AG10803 (cell line): ENCODE results near the gene TMEM101.
"Not testable (repeated sequence)": the region's sequence is repeated elsewhere in the genome, so short reads cannot be mapped to it uniquely, and the experiment has no call there.

ENCODE experiments used
- DNase-seq: peaks from one replicate; pipeline ENCODE4 v3.0.0; 2010; ENCODE audit warnings: low read depth
- H3K4me3 ChIP-seq: 2 replicates; pipeline ENCODE4 v1.5.1; 2011; ENCODE audit warnings: mild to moderate bottlenecking, low read length, control low read depth
- TF ChIP-seq, protein P1 (sequence below): conservative IDR thresholded peaks from 2 replicates; pipeline ENCODE4 v1.5.1; 2011; ENCODE audit warnings: mild to moderate bottlenecking, low read length, control low read depth, inconsistent platforms

TMEM101 gene

DNA sequence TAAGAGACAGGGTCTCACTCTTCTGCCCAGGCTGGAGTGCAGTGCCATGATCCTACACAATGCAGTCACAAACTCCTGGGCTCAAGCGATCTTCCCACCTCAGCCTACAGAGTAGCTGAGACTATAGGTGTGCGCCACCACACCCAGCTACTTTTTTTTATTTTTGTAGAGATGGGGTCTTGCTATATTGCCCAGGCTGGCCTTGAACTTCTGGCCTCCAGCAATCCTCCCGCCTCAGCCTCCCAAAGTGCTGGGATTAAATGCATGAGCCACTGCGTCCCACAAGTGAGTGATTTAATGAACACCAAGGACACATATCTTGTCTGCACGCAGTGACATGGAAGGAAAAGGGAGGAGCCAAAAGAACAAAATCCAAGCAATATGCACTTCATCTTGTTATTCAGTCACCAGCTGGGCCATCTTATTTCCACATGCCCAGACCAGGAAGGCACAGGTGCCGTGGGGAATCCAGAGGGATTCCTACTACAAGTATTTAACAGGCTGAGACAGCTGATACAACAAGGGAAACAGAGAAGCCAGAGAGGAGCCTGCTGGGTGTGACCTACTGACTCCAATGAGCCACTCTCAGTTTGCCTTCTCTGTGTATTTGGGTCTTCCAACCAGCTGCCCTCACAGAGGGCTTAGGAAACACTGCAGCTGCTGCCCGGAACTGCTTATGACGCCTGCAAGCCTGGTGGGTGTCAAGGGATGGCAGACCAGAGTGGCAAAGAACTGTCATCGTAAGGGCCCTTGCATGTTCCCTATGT is 34.7 kb upstream of the TMEM101 start:
- DNase-seq = no peak
- no peak overlapping the region for H3K4me3 ChIP-seq
- TF ChIP-seq, protein P1, sequence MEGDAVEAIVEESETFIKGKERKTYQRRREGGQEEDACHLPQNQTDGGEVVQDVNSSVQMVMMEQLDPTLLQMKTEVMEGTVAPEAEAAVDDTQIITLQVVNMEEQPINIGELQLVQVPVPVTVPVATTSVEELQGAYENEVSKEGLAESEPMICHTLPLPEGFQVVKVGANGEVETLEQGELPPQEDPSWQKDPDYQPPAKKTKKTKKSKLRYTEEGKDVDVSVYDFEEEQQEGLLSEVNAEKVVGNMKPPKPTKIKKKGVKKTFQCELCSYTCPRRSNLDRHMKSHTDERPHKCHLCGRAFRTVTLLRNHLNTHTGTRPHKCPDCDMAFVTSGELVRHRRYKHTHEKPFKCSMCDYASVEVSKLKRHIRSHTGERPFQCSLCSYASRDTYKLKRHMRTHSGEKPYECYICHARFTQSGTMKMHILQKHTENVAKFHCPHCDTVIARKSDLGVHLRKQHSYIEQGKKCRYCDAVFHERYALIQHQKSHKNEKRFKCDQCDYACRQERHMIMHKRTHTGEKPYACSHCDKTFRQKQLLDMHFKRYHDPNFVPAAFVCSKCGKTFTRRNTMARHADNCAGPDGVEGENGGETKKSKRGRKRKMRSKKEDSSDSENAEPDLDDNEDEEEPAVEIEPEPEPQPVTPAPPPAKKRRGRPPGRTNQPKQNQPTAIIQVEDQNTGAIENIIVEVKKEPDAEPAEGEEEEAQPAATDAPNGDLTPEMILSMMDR = no peak

DNA sequence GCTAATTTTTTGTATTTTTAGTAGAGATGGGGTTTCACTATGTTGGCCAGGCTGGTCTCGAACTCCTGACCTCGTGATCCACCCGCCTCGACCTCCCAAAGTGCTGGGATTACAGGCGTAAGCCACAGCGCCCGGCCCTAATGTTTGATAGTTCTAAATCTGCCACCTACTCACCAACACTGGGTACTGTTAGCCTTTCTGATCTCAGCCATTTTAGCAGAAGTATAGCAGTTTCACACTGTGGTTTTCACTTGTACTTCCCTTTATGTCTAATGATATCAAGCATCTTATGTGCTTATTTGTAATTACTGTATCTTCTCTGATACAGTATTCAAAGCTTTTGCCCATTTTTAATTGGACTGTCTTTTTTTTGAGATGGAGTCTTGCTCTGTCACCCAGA is 32.1 kb upstream of the TMEM101 start:
- not testable (repeated sequence) for DNase-seq, H3K4me3 ChIP-seq

DNA sequence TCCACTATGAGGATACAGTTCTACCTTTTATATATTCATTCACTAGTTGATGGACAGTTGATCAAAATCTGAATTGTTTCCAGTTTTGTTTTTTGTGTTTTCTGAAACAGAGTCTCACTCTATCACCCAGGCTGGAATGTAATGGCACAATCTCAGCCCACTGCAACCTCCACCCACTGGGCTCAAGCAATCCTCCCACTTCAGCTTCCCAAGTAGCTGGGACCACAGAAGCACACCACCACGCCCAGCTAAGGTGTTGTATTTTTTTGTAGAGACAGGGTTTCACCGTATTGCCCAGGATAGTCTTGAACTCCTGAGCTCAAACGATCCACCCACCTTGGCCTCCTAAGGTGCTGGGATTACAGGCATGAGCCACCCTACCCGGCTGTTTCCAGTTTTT is 30.7 kb upstream of the TMEM101 start:
- H3K4me3 ChIP-seq = no peak overlapping the region
- TF ChIP-seq, protein P1 = no peak
- no peak for DNase-seq

DNA sequence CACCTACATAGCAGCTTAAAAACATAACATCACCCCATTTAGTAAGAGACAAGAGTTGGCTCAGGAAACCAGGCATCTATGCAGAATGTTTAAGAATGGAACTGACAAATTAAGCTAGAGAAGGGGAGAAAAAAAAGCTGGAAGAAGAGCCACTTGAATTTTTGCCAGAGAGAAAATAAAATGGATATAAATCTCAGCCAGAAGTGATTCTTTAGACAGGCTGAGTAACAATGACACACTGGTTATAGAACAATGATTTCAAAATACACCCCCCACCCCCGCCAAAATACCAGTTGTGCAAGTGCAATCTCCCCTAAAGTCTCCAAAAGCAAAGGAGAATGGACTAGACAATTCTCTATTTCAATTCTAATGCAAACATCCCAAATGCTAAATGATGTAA is 29.3 kb upstream of the TMEM101 start:
- H3K4me3 ChIP-seq = no peak overlapping the region
- TF ChIP-seq, protein P1 = no peak
- peak; percentile 70 for DNase-seq

DNA sequence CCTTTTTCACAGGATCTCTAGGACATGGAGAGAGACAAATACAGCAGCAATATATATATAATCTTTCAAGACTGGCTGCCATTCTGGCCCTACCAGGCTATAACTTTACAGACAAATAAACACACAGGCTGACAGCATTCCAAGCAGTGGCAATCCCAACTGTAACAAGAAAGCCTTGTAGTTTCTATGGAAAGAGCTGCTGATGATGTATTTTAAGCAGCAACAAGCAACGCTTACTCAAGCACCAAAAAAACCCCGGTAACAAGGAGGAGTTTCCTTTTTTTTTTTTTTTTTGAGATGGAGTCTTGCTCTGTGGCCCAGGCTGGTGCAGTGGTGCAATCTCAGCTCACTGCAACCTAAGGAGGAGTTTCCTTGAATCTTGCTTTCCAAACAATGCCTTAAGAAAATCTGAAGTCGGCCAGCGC is 28.5 kb upstream of the TMEM101 start:
- TF ChIP-seq, protein P1 = no peak
- no peak overlapping the region for H3K4me3 ChIP-seq
- DNase-seq = peak; percentile 73

GRCh38 chr17:44039829-44040635 is 25.3 kb upstream of the TMEM101 start:
- TF ChIP-seq, protein P1 = no peak
- DNase-seq = peak; percentile 35
- no peak overlapping the region for H3K4me3 ChIP-seq

DNA sequence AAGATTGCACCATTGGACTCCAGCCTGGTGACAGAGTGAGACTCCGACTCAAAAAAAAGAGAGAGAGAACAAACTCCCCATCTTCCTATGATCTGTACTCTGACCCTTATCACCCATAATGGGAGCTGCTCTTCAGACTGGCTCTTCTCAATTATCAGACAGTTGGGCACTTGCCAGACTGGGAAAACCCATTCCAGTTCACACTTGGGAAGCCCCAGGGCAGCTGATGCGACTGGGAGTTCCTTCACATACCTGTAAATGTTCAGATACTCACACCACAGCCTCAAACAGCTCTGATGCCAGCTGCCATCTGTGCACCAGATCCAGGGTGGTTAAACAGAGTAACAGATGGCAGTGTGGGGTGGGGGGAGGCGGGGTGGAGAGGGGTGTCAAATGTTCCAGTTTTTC is 23.8 kb upstream of the TMEM101 start:
- no peak for DNase-seq
- no peak overlapping the region for H3K4me3 ChIP-seq
- TF ChIP-seq, protein P1 = no peak
